HepG2 (cell line): ENCODE measurements around the gene PISD. TPM values are rescaled to one million over a fixed set of nuclear protein-coding genes. Genes with fewer than 3 reads are reported as not detected.

Experiments
- ARHGAP35 ChIP-seq: sonication (generic); formaldehyde crosslinking; IDR thresholded peaks from 2 replicates; pipeline ENCODE4 v1.9.0; 2022; ENCODE audit warnings: mild to moderate bottlenecking, inconsistent platforms, moderate library complexity, missing genetic modification reagents, borderline replicate concordance
- ARID2 ChIP-seq: sonication (generic); formaldehyde crosslinking; IDR thresholded peaks from 2 replicates; pipeline ENCODE4 v1.8.1; 2022; ENCODE audit warnings: mild to moderate bottlenecking, missing genetic modification reagents, borderline replicate concordance
- ATM ChIP-seq: fragments of 450-650 bp; IDR thresholded peaks from 2 replicates; pipeline ENCODE4 v1.7.1; 2017; ENCODE audit warnings: mild to moderate bottlenecking, borderline replicate concordance
- FIP1L1 ChIP-seq: fragments of 200-400 bp; formaldehyde crosslinking; IDR thresholded peaks from 2 replicates; pipeline ENCODE4 v1.6.1; 2018; ENCODE audit warnings: low read depth, mild to moderate bottlenecking, low read length, moderate library complexity, borderline replicate concordance; ENCODE audit not compliant: insufficient read depth
- MAFG ChIP-seq: sonication (generic); formaldehyde crosslinking; IDR thresholded peaks from 2 replicates; pipeline ENCODE4 v1.5.1; 2020; ENCODE audit warnings: mild to moderate bottlenecking, missing genetic modification reagents
- TAF15 ChIP-seq: fragments of 200-400 bp; formaldehyde crosslinking; IDR thresholded peaks from one replicate; pipeline ENCODE4 v1.6.1; 2018; ENCODE audit warnings: mild to moderate bottlenecking, low read depth, low read length; ENCODE audit not compliant: poor library complexity, severe bottlenecking
- TBP ChIP-seq: sonication (generic); formaldehyde crosslinking; IDR thresholded peaks from 2 replicates; pipeline ENCODE4 v1.5.0; 2020; ENCODE audit warnings: missing genetic modification reagents
- ZBTB38 ChIP-seq: sonication (generic); formaldehyde crosslinking; IDR thresholded peaks from 2 replicates; pipeline ENCODE4 v1.5.1; 2020; ENCODE audit warnings: mild to moderate bottlenecking, missing genetic modification reagents
- ZBTB8A ChIP-seq: sonication (generic); formaldehyde crosslinking; IDR thresholded peaks from 2 replicates; pipeline ENCODE4 v1.4.0; 2020; ENCODE audit warnings: mild to moderate bottlenecking, low read depth, missing genetic modification reagents, borderline replicate concordance
- ZNF660 ChIP-seq: sonication (generic); formaldehyde crosslinking; IDR thresholded peaks from 2 replicates; pipeline ENCODE4 v1.5.1; 2020; ENCODE audit warnings: mild to moderate bottlenecking, low read depth, missing genetic modification reagents, borderline replicate concordance
- ZNF782 ChIP-seq: sonication (generic); formaldehyde crosslinking; IDR thresholded peaks from 2 replicates; pipeline ENCODE4 v1.4.0; 2020; ENCODE audit warnings: missing genetic modification reagents, mild to moderate bottlenecking, borderline replicate concordance
- polyA plus RNA-seq, 8 experiments: library from polyadenylated mRNA; depleted of rRNA in 3 of 8; stranded (reverse) in 7 of 8; unstranded in 1 of 8; fragments of >200 nt; fragmentation: Illumina TruSeq in 4 of 8; extraction: Trizol in 4 of 8; gene quantifications; 2 replicates each; pipeline versions ENCODE4 v1.2.1 to v1.2.3, GENCODE V29; 2011 to 2016; ENCODE audit warnings: low read depth in 4 of 8, missing spikeins in 1 of 8, mixed read lengths in 1 of 8; ENCODE audit not compliant: insufficient read depth in 1 of 8
- total RNA-seq, 5 experiments: library from RNA; depleted of rRNA; stranded (reverse); fragments of >200 nt; fragmentation: Illumina TruSeq; extraction: Trizol; gene quantifications; 2 replicates each; pipeline ENCODE4 v1.2.3, GENCODE V29; 2016; ENCODE audit warnings: low read depth in 1 of 5
- TF ChIP-seq, protein P1 (sequence below): sonication (generic); formaldehyde crosslinking; IDR thresholded peaks from 2 replicates; pipeline ENCODE4 v1.4.0; 2020; ENCODE audit warnings: missing genetic modification reagents, borderline replicate concordance
- TF ChIP-seq, protein P2 (sequence below): sonication (generic); formaldehyde crosslinking; IDR thresholded peaks from 2 replicates; pipeline ENCODE4 v1.8.1; 2023; ENCODE audit warnings: mild to moderate bottlenecking, inconsistent platforms, moderate library complexity, missing genetic modification reagents, borderline replicate concordance
- TF ChIP-seq, protein P3 (sequence below): IDR thresholded peaks from 2 replicates; pipeline ENCODE4 v1.6.1; 2016; ENCODE audit warnings: missing compliant biosample characterization, missing genetic modification reagents, borderline replicate concordance
- TF ChIP-seq, protein P4 (sequence below): IDR thresholded peaks from 2 replicates; pipeline ENCODE4 v1.6.1; 2016; ENCODE audit warnings: low read depth, control low read depth
- TF ChIP-seq, protein P5 (sequence below): sonication (generic); formaldehyde crosslinking; IDR thresholded peaks from 2 replicates; pipeline ENCODE4 v1.4.0; 2020; ENCODE audit warnings: missing genetic modification reagents, mild to moderate bottlenecking, borderline replicate concordance

Gene PISD
- total and polyA plus RNA-seq, 2 of the 13 experiments (the other 11 are each of a cell fraction or from before 2014, with no cell fraction given) = 30.1 to 47.7 TPM

DNA sequence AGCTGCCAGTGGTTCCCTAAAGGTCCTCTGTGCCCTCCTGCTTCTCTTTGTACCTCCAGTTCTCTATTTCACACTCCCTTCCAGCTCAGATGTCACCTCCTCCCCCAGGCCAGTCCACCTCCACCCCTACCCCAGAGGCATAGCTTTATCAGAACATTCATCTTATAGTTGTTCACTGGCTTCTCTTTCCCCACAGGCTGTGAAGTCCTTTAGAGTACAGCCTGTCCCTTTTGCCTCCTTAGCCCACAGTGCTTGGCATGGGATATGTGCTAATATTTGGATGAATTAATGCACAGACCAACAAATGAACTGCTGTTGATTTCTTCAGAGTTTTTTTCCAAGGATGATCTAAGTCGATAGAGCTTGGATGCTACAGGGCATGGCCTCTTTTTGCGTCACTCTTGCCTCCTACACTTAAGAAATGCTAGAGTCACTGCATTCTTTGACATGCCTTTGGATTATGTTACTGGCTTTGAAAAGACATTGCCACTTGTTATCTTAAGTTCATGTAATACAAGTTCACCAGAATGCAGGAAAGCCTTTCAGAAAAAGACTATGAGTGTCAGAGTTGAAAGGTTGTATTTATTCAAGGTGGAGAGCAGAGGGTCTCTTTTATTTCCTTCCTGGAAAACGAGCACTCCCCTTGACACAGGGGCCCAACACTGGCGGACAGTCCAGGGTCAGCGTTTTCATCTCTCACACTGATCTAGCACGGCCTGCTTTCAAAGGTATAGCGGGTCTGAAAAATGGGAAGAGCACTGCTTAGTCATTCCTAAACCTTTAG lies 75.7 kb downstream of the PISD start (continued):
- TF ChIP-seq, protein P1, sequence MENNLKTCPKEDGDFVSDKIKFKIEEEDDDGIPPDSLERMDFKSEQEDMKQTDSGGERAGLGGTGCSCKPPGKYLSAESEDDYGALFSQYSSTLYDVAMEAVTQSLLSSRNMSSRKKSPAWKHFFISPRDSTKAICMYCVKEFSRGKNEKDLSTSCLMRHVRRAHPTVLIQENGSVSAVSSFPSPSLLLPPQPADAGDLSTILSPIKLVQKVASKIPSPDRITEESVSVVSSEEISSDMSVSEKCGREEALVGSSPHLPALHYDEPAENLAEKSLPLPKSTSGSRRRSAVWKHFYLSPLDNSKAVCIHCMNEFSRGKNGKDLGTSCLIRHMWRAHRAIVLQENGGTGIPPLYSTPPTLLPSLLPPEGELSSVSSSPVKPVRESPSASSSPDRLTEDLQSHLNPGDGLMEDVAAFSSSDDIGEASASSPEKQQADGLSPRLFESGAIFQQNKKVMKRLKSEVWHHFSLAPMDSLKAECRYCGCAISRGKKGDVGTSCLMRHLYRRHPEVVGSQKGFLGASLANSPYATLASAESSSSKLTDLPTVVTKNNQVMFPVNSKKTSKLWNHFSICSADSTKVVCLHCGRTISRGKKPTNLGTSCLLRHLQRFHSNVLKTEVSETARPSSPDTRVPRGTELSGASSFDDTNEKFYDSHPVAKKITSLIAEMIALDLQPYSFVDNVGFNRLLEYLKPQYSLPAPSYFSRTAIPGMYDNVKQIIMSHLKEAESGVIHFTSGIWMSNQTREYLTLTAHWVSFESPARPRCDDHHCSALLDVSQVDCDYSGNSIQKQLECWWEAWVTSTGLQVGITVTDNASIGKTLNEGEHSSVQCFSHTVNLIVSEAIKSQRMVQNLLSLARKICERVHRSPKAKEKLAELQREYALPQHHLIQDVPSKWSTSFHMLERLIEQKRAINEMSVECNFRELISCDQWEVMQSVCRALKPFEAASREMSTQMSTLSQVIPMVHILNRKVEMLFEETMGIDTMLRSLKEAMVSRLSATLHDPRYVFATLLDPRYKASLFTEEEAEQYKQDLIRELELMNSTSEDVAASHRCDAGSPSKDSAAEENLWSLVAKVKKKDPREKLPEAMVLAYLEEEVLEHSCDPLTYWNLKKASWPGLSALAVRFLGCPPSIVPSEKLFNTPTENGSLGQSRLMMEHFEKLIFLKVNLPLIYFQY (CRISPR knock-in tag) = no peak; the same call in 1 of the 2 replicates
- TF ChIP-seq FIP1L1 (no peak), ATM (no peak), TBP (CRISPR knock-in tag) (no peak), ZBTB38 (CRISPR knock-in tag) (no peak), MAFG (CRISPR knock-in tag) (no peak), ZNF660 (CRISPR knock-in tag) (no peak), ZBTB8A (CRISPR knock-in tag) (no peak), ARHGAP35 (no peak), ARID2 (CRISPR knock-in tag) (no peak), TAF15 (no peak), ZNF782 (no peak)
- TF ChIP-seq, protein P2, sequence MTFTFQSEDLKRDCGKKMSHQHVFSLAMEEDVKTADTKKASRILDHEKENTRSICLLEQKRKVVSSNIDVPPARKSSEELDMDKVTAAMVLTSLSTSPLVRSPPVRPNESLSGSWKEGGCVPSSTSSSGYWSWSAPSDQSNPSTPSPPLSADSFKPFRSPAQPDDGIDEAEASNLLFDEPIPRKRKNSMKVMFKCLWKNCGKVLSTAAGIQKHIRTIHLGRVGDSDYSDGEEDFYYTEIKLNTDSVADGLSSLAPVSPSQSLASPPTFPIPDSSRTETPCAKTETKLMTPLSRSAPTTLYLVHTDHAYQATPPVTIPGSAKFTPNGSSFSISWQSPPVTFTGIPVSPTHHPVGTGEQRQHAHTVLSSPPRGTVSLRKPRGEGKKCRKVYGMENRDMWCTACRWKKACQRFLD (CRISPR knock-in tag) = no peak
- TF ChIP-seq, protein P3, sequence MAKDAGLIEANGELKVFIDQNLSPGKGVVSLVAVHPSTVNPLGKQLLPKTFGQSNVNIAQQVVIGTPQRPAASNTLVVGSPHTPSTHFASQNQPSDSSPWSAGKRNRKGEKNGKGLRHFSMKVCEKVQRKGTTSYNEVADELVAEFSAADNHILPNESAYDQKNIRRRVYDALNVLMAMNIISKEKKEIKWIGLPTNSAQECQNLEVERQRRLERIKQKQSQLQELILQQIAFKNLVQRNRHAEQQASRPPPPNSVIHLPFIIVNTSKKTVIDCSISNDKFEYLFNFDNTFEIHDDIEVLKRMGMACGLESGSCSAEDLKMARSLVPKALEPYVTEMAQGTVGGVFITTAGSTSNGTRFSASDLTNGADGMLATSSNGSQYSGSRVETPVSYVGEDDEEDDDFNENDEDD (CRISPR knock-in tag) = no peak; the same call in 1 of the 2 replicates
- TF ChIP-seq, protein P4, sequence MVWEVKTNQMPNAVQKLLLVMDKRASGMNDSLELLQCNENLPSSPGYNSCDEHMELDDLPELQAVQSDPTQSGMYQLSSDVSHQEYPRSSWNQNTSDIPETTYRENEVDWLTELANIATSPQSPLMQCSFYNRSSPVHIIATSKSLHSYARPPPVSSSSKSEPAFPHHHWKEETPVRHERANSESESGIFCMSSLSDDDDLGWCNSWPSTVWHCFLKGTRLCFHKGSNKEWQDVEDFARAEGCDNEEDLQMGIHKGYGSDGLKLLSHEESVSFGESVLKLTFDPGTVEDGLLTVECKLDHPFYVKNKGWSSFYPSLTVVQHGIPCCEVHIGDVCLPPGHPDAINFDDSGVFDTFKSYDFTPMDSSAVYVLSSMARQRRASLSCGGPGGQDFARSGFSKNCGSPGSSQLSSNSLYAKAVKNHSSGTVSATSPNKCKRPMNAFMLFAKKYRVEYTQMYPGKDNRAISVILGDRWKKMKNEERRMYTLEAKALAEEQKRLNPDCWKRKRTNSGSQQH = no peak
- TF ChIP-seq, protein P5, sequence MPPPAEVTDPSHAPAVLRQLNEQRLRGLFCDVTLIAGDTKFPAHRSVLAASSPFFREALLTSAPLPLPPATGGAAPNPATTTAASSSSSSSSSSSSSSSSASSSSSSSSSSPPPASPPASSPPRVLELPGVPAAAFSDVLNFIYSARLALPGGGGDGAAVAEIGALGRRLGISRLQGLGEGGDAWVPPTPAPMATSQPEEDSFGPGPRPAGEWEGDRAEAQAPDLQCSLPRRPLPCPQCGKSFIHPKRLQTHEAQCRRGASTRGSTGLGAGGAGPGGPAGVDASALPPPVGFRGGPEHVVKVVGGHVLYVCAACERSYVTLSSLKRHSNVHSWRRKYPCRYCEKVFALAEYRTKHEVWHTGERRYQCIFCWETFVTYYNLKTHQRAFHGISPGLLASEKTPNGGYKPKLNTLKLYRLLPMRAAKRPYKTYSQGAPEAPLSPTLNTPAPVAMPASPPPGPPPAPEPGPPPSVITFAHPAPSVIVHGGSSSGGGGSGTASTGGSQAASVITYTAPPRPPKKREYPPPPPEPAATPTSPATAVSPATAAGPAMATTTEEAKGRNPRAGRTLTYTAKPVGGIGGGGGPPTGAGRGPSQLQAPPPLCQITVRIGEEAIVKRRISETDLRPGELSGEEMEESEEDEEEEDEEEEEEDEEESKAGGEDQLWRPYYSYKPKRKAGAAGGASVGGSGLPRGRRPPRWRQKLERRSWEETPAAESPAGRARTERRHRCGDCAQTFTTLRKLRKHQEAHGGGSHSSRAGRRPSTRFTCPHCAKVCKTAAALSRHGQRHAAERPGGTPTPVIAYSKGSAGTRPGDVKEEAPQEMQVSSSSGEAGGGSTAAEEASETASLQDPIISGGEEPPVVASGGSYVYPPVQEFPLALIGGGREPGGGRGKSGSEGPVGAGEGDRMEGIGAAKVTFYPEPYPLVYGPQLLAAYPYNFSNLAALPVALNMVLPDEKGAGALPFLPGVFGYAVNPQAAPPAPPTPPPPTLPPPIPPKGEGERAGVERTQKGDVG = no peak
